Lung (tissue), 12 donors: ENCODE measurements around the gene TTBK2. TPM values are rescaled to one million over a fixed set of nuclear protein-coding genes. Genes with fewer than 3 reads are reported as not detected.

Source experiments
- ATAC-seq: fragments of 200-7000 bp; cut with Tn5 transposase; one replicate; pipeline ENCODE4 v1.9.1; 2020; ENCODE audit warnings: moderate number of reproducible peaks; ENCODE audit not compliant: insufficient read depth, low FRiP score
- DNase-seq, 3 donors: peaks; one replicate each; pipeline ENCODE4 v3.0.0-alpha.2; 2013 to 2017
- H3K27ac ChIP-seq, 2 donors: one replicate each; pipeline ENCODE4 v1.5.1; 2013; ENCODE audit warnings: mild to moderate bottlenecking in 2 of 2, moderate library complexity in 2 of 2, control low read depth in 1 of 2, inconsistent platforms in 1 of 2, low read depth in 1 of 2, low read length in 1 of 2
- H3K27me3 ChIP-seq, 3 donors: one replicate each; pipeline ENCODE4 v1.5.1; 2013; ENCODE audit warnings: low read length in 2 of 3; ENCODE audit not compliant: control insufficient read depth in 3 of 3, insufficient read depth in 3 of 3
- H3K36me3 ChIP-seq, 4 donors: one replicate each; pipeline ENCODE4 v1.5.1; 2013; ENCODE audit warnings: low read length in 4 of 4, mild to moderate bottlenecking in 1 of 4, moderate library complexity in 1 of 4; ENCODE audit not compliant: control insufficient read depth in 4 of 4, insufficient read depth in 4 of 4
- H3K4me1 ChIP-seq, 5 donors: one replicate each; pipeline ENCODE4 v1.5.1; 2013; ENCODE audit warnings: low read length in 5 of 5, mild to moderate bottlenecking in 2 of 5, moderate library complexity in 1 of 5; ENCODE audit not compliant: control insufficient read depth in 5 of 5, insufficient read depth in 5 of 5
- H3K4me3 ChIP-seq: one replicate; pipeline ENCODE4 v1.5.1; 2013; ENCODE audit warnings: mild to moderate bottlenecking, control low read depth, moderate library complexity
- H3K9ac ChIP-seq, 2 donors: one replicate each; pipeline ENCODE4 v1.5.1; 2013; ENCODE audit warnings: low read length in 2 of 2, control low read depth in 1 of 2; ENCODE audit not compliant: insufficient read depth in 1 of 2
- H3K9me3 ChIP-seq, 4 donors: one replicate each; pipeline ENCODE4 v1.5.1; 2013; ENCODE audit warnings: low read length in 3 of 4, mild to moderate bottlenecking in 1 of 4, moderate library complexity in 1 of 4; ENCODE audit not compliant: control insufficient read depth in 4 of 4, insufficient read depth in 3 of 4
- CTCF ChIP-seq: IDR thresholded peaks from 2 replicates; pipeline ENCODE4 v1.5.1; 2012; ENCODE audit warnings: mild to moderate bottlenecking; ENCODE audit errors: control extremely low read depth, extremely low read depth
- WGBS, 2 donors: extraction: QIAGEN DNeasy Blood & Tissue Kit; methylation state at CpG; one replicate each; pipeline ENCODE4 v1.1.7; 2013; 5-methylcytosine and 5-hydroxymethylcytosine counted together
- polyA plus RNA-seq, 2 donors: library from polyadenylated mRNA; stranded (reverse); fragments of 200-250 nt; gene quantifications; one replicate each; pipeline ENCODE4 v1.2.1, GENCODE V29; 2013
- total RNA-seq, 2 donors: library from RNA; depleted of rRNA in 1 of 2; stranded (reverse); fragments of >200 nt in 1 of 2; gene quantifications; one replicate each; pipeline ENCODE4 v1.2.1, GENCODE V29; 2014 to 2021
- donor health status: control.
- donor health status: control.
- donor health status: Bipolar disorder and iron deficiency.
- donor health status: healthy.
- donor health status: DM: yes; HTN: yes; CAD: no.

The TTBK2 gene
- total and polyA plus RNA-seq, 4 donors, result 2.5 to 27.5 (median 9.5) TPM

DNA sequence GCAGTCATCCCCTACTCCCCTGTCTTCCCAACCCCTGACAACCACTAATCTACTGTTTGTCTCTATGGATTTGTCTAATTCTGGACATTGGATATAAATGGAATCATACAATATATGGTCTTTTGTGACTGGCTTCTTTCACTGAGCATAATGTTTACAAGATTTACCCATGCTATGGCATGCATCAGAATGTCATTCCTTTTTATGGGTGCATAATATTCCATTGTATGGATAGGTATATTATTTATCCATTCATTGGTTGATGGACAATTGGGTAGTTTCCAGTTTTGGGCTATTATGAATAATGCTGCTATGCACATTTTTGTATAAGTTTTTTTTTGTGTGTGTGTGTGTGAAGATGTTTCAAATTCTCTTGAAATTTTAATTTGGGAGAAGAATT is 16.6 kb upstream of the TTBK2 start:
- no peak for ATAC-seq
- TF ChIP-seq CTCF, result no peak
- no peak for DNase-seq
- no peaks in the 10 kb centered on the region for H3K9me3 ChIP-seq
- no peak overlapping the region for H3K4me3 ChIP-seq
- no peaks in the 10 kb centered on the region for H3K36me3 ChIP-seq
- H3K9ac ChIP-seq, result no peak overlapping the region
- H3K27ac ChIP-seq, result no peak overlapping the region
- H3K4me1 ChIP-seq, result no peaks in the 10 kb centered on the region
- no peaks in the 10 kb centered on the region for H3K27me3 ChIP-seq

DNA sequence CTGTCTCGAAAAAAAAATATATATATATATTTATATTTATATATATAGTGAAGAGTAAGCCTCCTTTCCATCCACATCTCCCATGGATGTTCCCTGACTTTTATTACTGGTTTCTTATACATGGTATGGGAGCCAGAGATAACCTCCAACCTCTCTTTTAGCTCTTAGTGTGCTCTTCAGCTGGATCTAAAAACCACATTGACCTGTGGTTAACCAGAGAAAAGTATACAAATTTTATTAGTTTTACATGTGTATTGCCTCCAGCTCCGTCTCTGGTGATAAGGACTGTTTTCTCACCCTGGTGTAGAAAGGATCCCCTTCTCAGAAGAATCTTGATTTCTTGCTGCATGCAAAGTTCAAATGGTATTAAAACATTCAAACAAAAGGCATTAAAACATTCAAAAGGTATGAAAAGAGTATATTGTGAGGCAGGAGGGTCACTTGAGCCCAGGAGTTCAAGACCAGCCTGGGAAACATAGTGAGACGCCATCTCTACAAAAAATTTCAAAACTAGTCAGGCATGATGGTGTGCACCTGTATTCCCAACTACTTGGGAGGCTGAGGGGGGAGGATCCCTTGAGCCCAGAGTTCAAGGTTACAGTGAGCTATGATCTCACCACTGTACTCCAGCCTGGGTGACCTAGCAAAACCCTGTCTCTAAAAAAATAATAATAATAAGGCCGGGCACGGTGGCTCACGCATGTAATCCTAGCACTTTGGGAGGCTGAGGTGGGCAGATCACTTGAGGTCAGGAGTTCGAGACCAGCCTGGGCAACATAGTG is 13.5 kb upstream of the TTBK2 start:
- 84 to 91% methylated on average over 7 of the region's 7 CpGs for WGBS, 2 donors

DNA sequence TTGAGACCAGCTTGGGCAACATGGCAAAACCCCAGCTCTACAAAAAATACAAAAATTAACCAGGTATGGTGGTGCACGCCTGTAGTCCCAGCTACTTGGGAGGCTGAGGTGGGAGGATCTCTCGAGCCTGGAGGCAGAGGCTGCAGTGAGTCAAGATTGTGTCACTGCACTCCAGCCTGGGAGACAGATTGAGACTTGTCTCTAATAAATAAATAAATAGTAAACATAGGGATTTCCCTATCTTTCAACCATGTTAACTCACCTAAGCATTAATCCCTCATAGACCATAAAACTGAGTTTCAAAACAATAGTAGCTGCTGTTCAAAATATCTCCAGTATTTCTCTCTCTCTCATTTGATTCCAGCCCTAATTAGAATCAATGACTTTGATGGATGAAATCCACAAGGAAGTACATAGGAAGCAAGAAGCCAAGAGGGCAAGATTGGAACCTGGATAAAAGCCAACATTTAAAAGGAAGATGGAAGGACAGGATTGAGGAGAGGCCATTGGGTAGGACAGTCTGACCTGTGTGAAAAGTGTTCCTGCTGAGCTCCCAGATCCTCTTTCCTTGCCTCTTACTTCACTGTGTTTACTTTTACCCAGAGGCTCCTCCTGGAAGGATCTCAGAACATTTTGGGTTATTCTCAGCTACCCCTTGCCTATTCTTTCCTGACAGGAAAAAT is 12.4 kb upstream of the TTBK2 start:
- H3K27ac ChIP-seq, result no peak overlapping the region
- WGBS, 2 donors, result 92 to 95% methylated on average over 2 of the region's 2 CpGs
- ATAC-seq, result no peak

More for the DNA sequence above, 13.5 kb upstream of the TTBK2 start:
- ATAC-seq, result no peak
- TF ChIP-seq CTCF, result no peak
- Histone ChIP-seq H3K27me3 (no peaks in the 10 kb centered on the region), H3K4me3 (no peak overlapping the region), H3K27ac (no peak overlapping the region), H3K9ac (no peak overlapping the region), H3K36me3 (no peaks in the 10 kb centered on the region), H3K9me3 (no peaks in the 10 kb centered on the region), H3K4me1 (no peaks in the 10 kb centered on the region)
- DNase-seq, result no peak

More for the DNA sequence above, 12.4 kb upstream of the TTBK2 start:
- TF ChIP-seq CTCF, result no peak
- Histone ChIP-seq H3K4me3 (no peak overlapping the region), H3K36me3 (no peaks in the 10 kb centered on the region), H3K27me3 (no peaks in the 10 kb centered on the region), H3K9ac (no peak overlapping the region), H3K9me3 (no peaks in the 10 kb centered on the region), H3K4me1 (no peaks in the 10 kb centered on the region)
- DNase-seq, result no peak
